HG03135 (cell line): ENCODE data around the gene SOHLH2.

Experiments used
- ATAC-seq: cut with Tn5 transposase; IDR thresholded peaks from one replicate; pipeline ENCODE4 v1.9.1; 2021; ENCODE audit warnings: mild to moderate bottlenecking, moderate library complexity; ENCODE audit not compliant: unreplicated experiment

SOHLH2 gene

GRCh38 chr13:36214163-36214921 is at the start of gene SOHLH2:
Gene SOHLH2 (minus strand): TSS chr13:36214556. CDS start chr13:36214526, 30 bp downstream.
- ATAC-seq, result no peak

DNA sequence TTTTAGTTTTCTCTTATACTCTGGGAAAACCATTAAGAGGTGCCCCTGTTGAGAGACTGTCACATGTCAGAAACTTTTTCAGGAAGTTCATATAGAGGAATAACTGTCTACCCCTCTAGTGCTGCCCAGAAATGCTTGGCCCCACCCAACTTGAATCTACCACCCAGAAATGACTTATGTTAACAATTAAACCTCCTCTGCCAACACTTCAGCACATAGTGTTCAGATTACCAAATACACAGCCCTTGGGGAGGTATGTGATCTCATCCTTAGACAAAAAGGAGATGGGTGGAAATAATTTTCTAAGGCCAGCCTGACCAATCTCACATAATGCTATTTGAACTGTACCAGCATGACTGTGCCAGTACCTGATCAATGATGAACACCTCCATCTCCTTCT is 47.6 kb upstream of the SOHLH2 start:
- no peak for ATAC-seq

DNA sequence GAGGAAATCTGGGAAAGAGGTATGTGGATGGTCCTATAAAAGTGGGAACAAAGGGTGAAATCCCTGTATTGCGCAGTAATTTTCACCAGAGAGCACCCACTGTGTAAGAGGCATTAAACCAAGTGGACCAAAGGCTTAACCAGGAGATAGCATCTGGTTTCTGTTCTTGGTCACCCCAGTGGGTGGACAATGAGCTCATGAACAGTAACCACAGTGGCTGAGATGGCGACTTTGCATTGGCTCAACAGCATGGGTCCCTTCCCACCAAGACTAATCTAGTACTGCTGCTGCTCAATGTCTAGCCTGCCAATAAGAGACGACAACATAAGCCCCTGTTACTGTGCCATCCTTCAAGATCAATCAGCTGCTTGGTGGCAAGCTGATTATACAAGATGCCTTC is 46.7 kb upstream of the SOHLH2 start:
- no peak for ATAC-seq

DNA sequence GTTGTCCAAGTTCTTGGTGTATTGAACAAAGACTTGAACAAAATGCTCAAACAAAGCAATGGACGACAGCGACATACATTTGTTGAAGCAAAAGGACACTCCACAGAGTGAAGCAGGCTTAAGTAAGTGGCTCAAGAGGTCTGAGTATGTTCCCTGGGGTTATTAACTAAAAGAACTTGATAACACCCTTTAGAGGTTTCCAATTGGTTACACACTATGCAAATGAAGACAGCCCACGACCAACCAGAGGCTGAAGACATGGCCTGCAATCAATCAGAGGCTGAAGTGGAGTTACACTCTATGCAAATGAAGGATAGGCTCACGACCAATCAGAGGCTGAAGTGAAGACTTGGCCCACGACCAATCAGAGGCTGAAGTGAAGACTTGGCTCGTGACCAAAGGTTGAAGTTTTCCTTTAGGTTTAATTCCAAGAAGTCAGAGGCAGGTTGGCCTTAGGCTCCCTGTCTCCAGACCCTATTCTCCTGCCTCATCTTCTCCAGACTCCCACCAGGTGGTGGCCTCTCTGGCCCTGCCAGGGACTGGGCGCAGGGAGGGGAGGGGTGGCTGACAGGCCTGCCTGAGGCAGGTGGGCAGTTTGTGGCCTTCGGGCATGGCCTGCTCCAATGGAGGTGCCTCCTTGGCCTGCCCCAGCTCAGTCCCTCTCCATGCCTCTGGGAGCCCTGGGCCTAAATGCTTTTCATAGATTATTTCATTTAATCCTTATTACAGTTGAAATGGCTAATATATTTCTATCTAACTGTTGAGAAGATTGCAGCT is 45.2 kb upstream of the SOHLH2 start:
- no peak for ATAC-seq

- no peak for ATAC-seq
These were observed 44.5 kb upstream of the SOHLH2 start for GRCh38 chr13:36258831-36259230.

GRCh38 chr13:36251526-36251925 is 37.2 kb upstream of the SOHLH2 start:
- no peak for ATAC-seq

DNA sequence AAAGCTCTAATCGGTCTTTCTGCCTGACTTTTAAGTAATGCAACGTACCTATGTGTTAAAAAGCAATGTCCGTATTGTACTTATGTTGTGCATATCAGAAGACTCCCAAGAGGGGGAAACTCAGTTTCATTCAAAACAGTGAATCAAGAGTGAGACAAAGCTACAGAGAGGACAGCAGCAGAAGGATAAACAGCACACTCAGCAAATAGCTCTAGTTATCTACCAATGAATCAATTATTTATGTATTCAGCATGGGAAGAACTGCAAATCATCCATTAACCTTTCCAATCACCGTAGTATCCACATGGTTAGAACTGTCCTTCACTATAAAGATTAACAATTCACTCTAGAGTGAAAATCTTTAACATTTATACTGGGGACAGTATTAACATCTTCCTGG is 36.7 kb upstream of the SOHLH2 start:
- no peak for ATAC-seq

GRCh38 chr13:36248700-36249099 is 34.3 kb upstream of the SOHLH2 start:
- no peak for ATAC-seq

- ATAC-seq, result no peak
These were observed 30.6 kb upstream of the SOHLH2 start for GRCh38 chr13:36244990-36245389.

GRCh38 chr13:36244073-36244472 is 29.7 kb upstream of the SOHLH2 start:
- no peak for ATAC-seq

- no peak for ATAC-seq
These were observed 28.4 kb upstream of the SOHLH2 start for GRCh38 chr13:36242761-36243160.

GRCh38 chr13:36231236-36231635 is 16.9 kb upstream of the SOHLH2 start:
- no peak for ATAC-seq

- ATAC-seq, result no peak
These were observed 10.4 kb upstream of the SOHLH2 start for GRCh38 chr13:36224730-36225129.

GRCh38 chr13:36219883-36220282 is 5.5 kb upstream of the SOHLH2 start:
- ATAC-seq, result no peak

- no peak for ATAC-seq
These were observed 3.1 kb upstream of the SOHLH2 start for GRCh38 chr13:36217456-36217855.

DNA sequence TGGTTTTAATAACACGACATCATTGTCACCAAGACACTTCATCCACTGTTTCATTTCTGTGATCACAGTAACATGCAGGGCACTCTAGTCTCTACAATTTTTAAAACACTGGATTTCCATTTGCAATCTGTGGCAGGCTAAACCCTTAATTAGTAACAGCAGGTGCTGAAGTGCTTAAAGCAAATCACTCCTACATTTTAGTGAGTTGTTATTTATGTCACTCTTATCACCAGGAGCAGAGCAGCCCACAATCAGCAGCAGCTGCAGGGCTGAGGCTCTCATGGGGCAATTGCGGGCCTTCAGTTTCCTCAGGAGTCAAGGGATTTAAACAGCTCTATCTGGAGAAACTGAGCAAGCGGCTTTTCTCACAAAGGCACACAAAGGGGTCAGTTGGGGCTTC is 1.6 kb downstream of the SOHLH2 start:
- ATAC-seq, result no peak

DNA sequence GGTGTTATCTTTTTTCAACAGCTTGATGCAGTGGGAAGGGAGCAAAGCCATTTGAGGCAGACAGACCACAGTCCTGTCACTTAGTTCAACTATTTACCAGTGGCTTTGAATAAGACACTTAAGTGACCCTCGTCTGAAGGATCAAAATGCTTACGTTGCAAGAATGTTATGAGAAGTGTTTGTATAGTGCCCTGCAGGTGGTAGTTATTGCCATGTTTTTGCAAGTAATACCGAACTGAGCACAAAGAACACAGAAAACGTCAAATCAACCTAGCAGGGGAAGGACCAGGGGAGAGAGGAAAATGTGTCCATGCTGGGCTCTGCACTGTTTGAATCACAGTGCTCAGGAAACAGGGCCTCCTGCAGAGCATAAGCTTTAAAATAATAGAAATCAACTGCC is 2.8 kb downstream of the SOHLH2 start:
- ATAC-seq, result no peak

DNA sequence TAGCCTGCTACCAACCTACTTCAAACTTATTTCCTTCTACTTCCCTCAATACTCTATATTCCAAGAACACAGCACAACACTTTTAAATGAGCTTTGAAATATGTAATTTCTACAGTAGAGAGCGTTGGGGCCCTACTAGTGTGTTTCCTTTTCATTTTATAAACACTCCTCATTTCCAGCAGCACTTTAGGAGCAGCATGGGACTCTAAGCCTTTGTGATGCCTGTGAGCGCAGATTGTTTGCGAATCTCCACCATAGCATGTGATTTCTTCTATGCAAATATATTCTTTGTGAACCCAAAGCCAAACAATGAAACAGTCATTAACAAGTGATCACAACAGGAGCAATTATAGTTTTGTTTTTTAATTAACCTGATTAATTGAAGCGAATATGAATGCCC is 3.6 kb downstream of the SOHLH2 start:
- ATAC-seq, result no peak

DNA sequence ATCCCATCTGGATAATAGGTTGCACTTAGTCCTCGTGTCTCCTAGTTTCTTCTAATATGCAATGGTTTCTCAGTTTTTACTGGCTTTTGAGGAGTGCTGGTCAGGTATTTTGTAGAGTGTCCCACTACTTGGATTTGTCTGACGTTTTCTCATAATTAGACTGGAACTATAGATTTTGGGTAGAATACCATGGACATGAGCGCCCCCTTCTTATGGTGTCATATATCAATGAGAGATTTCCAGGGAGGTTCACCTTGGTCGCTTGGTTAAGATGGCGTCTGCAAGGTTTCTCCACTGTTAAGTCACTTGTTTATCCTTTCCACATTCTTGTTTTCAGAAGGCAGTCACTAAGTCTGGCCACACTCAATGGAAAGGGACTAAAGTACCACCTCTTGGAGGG is 6.7 kb downstream of the SOHLH2 start:
- no peak for ATAC-seq

DNA sequence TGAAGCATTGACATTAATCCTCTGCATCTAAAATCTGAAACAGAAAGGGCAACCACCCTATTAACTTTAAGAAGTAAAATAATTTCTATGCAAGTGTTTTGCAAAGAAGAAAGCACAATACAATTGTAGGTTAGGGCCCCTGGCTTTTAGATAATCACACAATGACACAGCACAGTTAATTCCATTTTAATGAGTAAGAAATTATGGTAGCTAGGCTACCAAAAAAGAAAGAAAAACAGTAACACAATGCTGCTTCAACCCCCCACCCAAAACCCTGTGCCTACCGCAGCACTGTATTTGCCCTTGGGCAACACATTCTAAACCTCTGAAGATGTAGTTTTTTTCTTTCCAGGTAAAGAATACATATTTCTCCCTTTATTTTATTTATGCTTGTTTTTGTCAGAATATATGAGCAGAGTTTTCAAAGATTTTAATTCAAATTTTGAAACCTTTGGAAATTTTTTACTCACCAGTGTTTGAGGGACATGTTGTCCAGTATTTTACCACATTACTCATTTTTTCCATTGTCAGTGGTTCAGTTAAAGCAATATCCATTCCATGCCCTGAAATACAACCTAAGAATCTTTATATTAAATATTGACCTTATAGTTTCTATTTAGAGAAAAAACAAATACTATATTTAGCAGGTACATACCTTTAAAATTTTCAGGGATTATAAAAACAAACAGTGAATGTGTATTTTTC is 21.1 kb downstream of the SOHLH2 start:
- ATAC-seq, result no peak

DNA sequence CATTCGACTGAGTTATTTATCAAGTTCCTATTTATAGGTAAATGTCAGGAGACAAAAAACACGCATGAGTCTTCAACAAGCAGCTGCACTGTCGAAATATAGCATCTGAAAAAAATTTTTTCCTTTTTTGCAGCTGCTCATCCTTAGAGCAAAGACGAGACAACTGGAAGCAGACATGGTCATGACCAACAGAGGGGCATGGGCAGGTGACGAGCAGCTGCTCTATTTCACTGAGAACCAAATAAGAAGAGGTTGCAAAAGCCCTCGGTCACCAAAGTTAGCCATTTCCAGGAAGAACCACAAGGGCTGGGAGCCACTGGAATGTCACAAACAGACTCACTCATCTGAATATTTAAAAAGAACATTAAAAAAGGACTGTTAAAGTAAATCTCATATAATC is 22.2 kb downstream of the SOHLH2 start:
- no peak for ATAC-seq

- no peak for ATAC-seq
These were observed 23.6 kb downstream of the SOHLH2 start for GRCh38 chr13:36190771-36191170.
